Liver (tissue), 9 donors: Measurements from ENCODE around the gene ADGRA3. TPM values are rescaled to one million over a fixed set of nuclear protein-coding genes. Genes with fewer than 3 reads are reported as not detected.

ENCODE experiments used
- DNase-seq: peaks from one replicate; pipeline ENCODE4 v3.0.0-alpha.2; 2017; ENCODE audit warnings: low spot score
- H3K27ac ChIP-seq, 2 donors: one replicate each; pipeline ENCODE4 v1.7.0; 2013; ENCODE audit warnings: inconsistent platforms in 2 of 2, low read length in 2 of 2, control low read depth in 1 of 2, low read depth in 1 of 2, mild to moderate bottlenecking in 1 of 2
- H3K27me3 ChIP-seq, 4 donors: one replicate each; pipeline versions ENCODE4 v1.6.1 to v1.7.0; 2013; ENCODE audit warnings: low read length in 3 of 4, inconsistent platforms in 1 of 4, mild to moderate bottlenecking in 1 of 4, moderate library complexity in 1 of 4; ENCODE audit not compliant: control insufficient read depth in 4 of 4, insufficient read depth in 4 of 4
- H3K36me3 ChIP-seq, 4 donors: one replicate each; pipeline versions ENCODE4 v1.6.1 to v1.7.0; 2013; ENCODE audit warnings: low read length in 3 of 4, mild to moderate bottlenecking in 3 of 4, low read depth in 1 of 4, moderate library complexity in 1 of 4; ENCODE audit not compliant: control insufficient read depth in 4 of 4, insufficient read depth in 3 of 4
- H3K4me1 ChIP-seq, 4 donors: one replicate each; pipeline versions ENCODE4 v1.6.1 to v1.7.0; 2013; ENCODE audit warnings: low read length in 3 of 4, mild to moderate bottlenecking in 3 of 4, moderate library complexity in 1 of 4; ENCODE audit not compliant: control insufficient read depth in 4 of 4, insufficient read depth in 4 of 4
- H3K4me3 ChIP-seq, 3 donors: one replicate each; pipeline versions ENCODE4 v1.6.1 to v1.7.0; 2013; ENCODE audit warnings: low read length in 3 of 3, control low read depth in 1 of 3, low read depth in 1 of 3, mild to moderate bottlenecking in 1 of 3
- H3K9ac ChIP-seq, 2 donors: one replicate each; pipeline ENCODE4 v1.7.0; 2013; ENCODE audit warnings: low read length in 2 of 2, mild to moderate bottlenecking in 2 of 2, moderate library complexity in 2 of 2, control low read depth in 1 of 2, low read depth in 1 of 2
- H3K9me3 ChIP-seq, 4 donors: one replicate each; pipeline versions ENCODE4 v1.6.1 to v1.7.0; 2013; ENCODE audit warnings: low read length in 3 of 4; ENCODE audit not compliant: control insufficient read depth in 4 of 4
- EGR1 ChIP-seq, 2 donors: IDR thresholded peaks; 2 replicates each; pipeline ENCODE4 v1.6.1; 2016 to 2018; ENCODE audit warnings: antibody characterized with exemption in 2 of 2, low read depth in 2 of 2
- FOXA2 ChIP-seq: IDR thresholded peaks from 2 replicates; pipeline ENCODE4 v1.6.1; 2016; ENCODE audit warnings: antibody characterized with exemption
- HNF4A ChIP-seq, 2 donors: conservative IDR thresholded peaks; 2 replicates each; pipeline ENCODE4 v1.6.1; 2016; ENCODE audit warnings: antibody characterized with exemption in 2 of 2, mild to moderate bottlenecking in 2 of 2
- NR2F2 ChIP-seq: IDR thresholded peaks from 2 replicates; pipeline ENCODE4 v1.6.1; 2016; ENCODE audit warnings: antibody characterized with exemption
- RAD21 ChIP-seq, 2 donors: IDR thresholded peaks; 2 replicates each; pipeline ENCODE4 v1.6.1; 2016; ENCODE audit warnings: antibody characterized with exemption in 2 of 2, mild to moderate bottlenecking in 2 of 2
- RXRA ChIP-seq, 2 donors: IDR thresholded peaks; 2 replicates each; pipeline ENCODE4 v1.6.1; 2017 to 2018; ENCODE audit warnings: antibody characterized with exemption in 2 of 2, mild to moderate bottlenecking in 1 of 2
- YY1 ChIP-seq: IDR thresholded peaks from 2 replicates; pipeline ENCODE4 v1.6.1; 2016; ENCODE audit warnings: antibody characterized with exemption, mild to moderate bottlenecking
- WGBS: extraction: QIAGEN DNeasy Blood & Tissue Kit; methylation state at CpG from one replicate; pipeline ENCODE4 v1.1.7; 2013; 5-methylcytosine and 5-hydroxymethylcytosine counted together
- polyA plus RNA-seq, 2 donors: library from polyadenylated mRNA; stranded (reverse) in 1 of 2; unstranded in 1 of 2; fragments of 200-250 nt in 1 of 2; fragments of >200 nt in 1 of 2; fragmentation: Nextera tagmentation in 1 of 2; extraction: Ambion mirVana in 1 of 2; gene quantifications; one replicate each; pipeline versions ENCODE4 v1.2.1 to v1.2.3, GENCODE V29; 2013 to 2015
- total RNA-seq, 2 donors: library from RNA; depleted of rRNA; stranded (reverse); fragments of >200 nt; gene quantifications; one replicate each; pipeline ENCODE4 v1.2.3, GENCODE V29; 2014
- TF ChIP-seq, protein P1 (sequence below): IDR thresholded peaks from 2 replicates; pipeline ENCODE4 v1.6.1; 2016; ENCODE audit warnings: antibody characterized with exemption
- TF ChIP-seq, protein P2 (sequence below): fragments of 150-350 bp; IDR thresholded peaks from 2 replicates; pipeline ENCODE4 v1.5.1; 2017; ENCODE audit warnings: improper control_type of control experiment, low read depth, low read length; ENCODE audit not compliant: missing input control
- TF ChIP-seq, protein P3 (sequence below): IDR thresholded peaks from 2 replicates; pipeline ENCODE4 v1.6.1; 2016; ENCODE audit warnings: antibody characterized with exemption, mild to moderate bottlenecking
- donor health status: healthy.
- donor health status: healthy.
- donor health status: healthy.
- donor health status: healthy.
- donor health status: healthy.

Gene ADGRA3
- total and polyA plus RNA-seq, 4 donors = 15.2 to 239 (median 32.6) TPM

DNA sequence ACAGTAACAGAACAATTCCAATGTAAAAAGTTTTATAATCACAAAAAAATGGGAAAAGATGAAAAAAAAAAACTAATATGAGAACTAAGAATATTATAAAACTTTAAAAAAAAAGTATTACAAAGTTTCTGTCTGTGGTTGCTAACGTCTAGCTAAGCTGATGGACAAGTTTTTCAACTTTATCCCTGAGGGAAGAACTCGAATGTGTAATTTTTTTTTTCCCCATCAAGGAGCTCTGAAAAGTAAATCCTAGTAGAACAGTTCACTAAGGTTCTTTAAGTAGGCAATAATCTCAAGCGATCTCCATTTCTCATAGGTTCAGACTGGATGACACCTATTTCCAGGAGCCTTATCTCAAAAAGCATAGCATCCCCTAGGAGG is 14.2 kb downstream of the ADGRA3 start:
- WGBS = 59% methylated on average over 3 of the region's 3 CpGs
- Histone ChIP-seq H3K36me3 (no peaks in the 10 kb centered on the region), H3K27me3 (no peaks in the 10 kb centered on the region), H3K27ac (no peak overlapping the region), H3K9ac (no peak overlapping the region), H3K4me3 (no peak overlapping the region), H3K9me3 (no peaks in the 10 kb centered on the region), H3K4me1 (peaks cover 9 to 41% (median 17%) of the 10 kb centered on the region in 4 donors)
- TF ChIP-seq, protein P1, sequence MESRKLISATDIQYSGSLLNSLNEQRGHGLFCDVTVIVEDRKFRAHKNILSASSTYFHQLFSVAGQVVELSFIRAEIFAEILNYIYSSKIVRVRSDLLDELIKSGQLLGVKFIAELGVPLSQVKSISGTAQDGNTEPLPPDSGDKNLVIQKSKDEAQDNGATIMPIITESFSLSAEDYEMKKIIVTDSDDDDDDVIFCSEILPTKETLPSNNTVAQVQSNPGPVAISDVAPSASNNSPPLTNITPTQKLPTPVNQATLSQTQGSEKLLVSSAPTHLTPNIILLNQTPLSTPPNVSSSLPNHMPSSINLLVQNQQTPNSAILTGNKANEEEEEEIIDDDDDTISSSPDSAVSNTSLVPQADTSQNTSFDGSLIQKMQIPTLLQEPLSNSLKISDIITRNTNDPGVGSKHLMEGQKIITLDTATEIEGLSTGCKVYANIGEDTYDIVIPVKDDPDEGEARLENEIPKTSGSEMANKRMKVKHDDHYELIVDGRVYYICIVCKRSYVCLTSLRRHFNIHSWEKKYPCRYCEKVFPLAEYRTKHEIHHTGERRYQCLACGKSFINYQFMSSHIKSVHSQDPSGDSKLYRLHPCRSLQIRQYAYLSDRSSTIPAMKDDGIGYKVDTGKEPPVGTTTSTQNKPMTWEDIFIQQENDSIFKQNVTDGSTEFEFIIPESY = no peak
- DNase-seq = no peak

DNA sequence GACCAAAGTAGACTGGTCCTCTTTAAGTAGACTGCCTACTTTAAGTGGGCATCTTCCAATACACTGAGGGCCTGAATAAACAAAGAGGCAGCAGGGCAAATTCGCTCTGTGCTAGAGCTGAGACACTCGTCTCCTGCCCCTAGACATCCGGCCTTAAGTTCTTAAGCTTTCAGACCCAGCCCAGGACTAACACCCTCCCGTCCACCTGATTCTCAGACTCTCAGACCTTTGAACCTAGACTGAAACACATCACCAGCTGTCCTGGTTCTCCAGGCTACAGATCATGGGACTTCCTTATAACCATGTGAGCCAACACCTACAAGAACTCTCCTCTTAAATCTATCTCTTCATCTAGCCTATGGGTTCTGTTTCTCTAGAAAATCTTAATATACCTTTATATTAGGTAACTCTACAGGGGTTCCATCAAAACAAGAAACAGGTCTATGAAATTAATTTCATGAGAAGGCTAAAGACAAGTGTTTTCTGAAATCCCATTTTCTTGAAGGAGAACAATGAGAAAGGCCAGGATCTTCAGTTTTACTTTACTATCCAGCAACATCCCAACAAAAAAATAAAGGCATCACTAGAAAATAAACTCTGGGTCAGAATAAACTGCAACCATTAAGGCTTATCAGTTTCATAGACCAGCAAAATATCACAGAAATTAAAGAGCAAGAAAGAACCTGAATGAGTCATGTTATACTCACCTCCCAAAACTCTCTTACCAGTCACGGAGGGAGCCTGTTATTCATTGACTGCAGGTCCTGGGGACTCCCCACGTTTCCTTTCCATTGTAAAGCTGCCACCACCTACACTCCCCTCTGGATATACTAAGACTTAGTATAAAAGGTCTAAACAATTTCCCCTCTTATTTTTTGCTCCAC is 14.8 kb downstream of the ADGRA3 start:
- peak overlapping the region; percentile 1 to 51 for H3K27ac ChIP-seq
- no peaks in the 10 kb centered on the region for H3K9me3 ChIP-seq
- H3K36me3 ChIP-seq = no peaks in the 10 kb centered on the region
- no peak for DNase-seq
- TF ChIP-seq FOXA2 (no peak), RAD21 (IDR thresholded peaks at IDR 0.05) (no peak), EGR1 (IDR thresholded peaks at IDR 0.05; ENCODE audit: low read depth in 2 of 2) (no peak), NR2F2 (no peak), HNF4A (conservative IDR thresholded peaks at IDR 0.05) (peak; percentile 72 to 82), RXRA (IDR thresholded peaks at IDR 0.05) (peak in 1 of 2 donors; percentile 6), YY1 (no peak)
- TF ChIP-seq, protein P2, sequence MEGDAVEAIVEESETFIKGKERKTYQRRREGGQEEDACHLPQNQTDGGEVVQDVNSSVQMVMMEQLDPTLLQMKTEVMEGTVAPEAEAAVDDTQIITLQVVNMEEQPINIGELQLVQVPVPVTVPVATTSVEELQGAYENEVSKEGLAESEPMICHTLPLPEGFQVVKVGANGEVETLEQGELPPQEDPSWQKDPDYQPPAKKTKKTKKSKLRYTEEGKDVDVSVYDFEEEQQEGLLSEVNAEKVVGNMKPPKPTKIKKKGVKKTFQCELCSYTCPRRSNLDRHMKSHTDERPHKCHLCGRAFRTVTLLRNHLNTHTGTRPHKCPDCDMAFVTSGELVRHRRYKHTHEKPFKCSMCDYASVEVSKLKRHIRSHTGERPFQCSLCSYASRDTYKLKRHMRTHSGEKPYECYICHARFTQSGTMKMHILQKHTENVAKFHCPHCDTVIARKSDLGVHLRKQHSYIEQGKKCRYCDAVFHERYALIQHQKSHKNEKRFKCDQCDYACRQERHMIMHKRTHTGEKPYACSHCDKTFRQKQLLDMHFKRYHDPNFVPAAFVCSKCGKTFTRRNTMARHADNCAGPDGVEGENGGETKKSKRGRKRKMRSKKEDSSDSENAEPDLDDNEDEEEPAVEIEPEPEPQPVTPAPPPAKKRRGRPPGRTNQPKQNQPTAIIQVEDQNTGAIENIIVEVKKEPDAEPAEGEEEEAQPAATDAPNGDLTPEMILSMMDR = no peak
- TF ChIP-seq, protein P3, sequence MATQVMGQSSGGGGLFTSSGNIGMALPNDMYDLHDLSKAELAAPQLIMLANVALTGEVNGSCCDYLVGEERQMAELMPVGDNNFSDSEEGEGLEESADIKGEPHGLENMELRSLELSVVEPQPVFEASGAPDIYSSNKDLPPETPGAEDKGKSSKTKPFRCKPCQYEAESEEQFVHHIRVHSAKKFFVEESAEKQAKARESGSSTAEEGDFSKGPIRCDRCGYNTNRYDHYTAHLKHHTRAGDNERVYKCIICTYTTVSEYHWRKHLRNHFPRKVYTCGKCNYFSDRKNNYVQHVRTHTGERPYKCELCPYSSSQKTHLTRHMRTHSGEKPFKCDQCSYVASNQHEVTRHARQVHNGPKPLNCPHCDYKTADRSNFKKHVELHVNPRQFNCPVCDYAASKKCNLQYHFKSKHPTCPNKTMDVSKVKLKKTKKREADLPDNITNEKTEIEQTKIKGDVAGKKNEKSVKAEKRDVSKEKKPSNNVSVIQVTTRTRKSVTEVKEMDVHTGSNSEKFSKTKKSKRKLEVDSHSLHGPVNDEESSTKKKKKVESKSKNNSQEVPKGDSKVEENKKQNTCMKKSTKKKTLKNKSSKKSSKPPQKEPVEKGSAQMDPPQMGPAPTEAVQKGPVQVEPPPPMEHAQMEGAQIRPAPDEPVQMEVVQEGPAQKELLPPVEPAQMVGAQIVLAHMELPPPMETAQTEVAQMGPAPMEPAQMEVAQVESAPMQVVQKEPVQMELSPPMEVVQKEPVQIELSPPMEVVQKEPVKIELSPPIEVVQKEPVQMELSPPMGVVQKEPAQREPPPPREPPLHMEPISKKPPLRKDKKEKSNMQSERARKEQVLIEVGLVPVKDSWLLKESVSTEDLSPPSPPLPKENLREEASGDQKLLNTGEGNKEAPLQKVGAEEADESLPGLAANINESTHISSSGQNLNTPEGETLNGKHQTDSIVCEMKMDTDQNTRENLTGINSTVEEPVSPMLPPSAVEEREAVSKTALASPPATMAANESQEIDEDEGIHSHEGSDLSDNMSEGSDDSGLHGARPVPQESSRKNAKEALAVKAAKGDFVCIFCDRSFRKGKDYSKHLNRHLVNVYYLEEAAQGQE = no peak
- WGBS = 64% methylated on average over 6 of the region's 6 CpGs
- H3K4me1 ChIP-seq = peaks cover 6 to 35% (median 13%) of the 10 kb centered on the region in 4 donors
- H3K27me3 ChIP-seq = no peaks in the 10 kb centered on the region
- H3K9ac ChIP-seq = no peak overlapping the region
- H3K4me3 ChIP-seq = no peak overlapping the region
